HCT116 (cell line): ENCODE measurements around the gene CLPTM1L. TPM values are rescaled to one million over a fixed set of nuclear protein-coding genes. Genes with fewer than 3 reads are reported as not detected.

Experiments
- ATAC-seq: fragments of 200-7000 bp; cut with Tn5 transposase; 2 replicates; pipeline ENCODE4 v1.9.1; 2020; ENCODE audit warnings: mild to moderate bottlenecking, moderate library complexity
- BruUV-seq: library from RNA; stranded (reverse); fragments of 400-500 nt; replicated peaks from 2 replicates; lab custom pipeline; 2021; lab: Mats Ljungman, UMichigan
- CTCF ChIA-PET: fragments of 300-600 bp; sonication (Branson Sonifier 250); formaldehyde crosslinking; loops from one replicate; lab custom pipeline; 2021; ENCODE audit warnings: antibody characterized with exemption; lab: Charles Lee
- POLR2A ChIA-PET: fragments of 300-600, 350-600 bp; sonication (Branson Sonifier 250); formaldehyde crosslinking; loops from one replicate; lab custom pipeline; 2021; ENCODE audit warnings: antibody characterized with exemption; lab: Charles Lee
- RAD21 ChIA-PET, 2 experiments: fragments of 300-600 bp; sonication (Branson Sonifier 250); formaldehyde crosslinking; loops; one replicate each; lab custom pipeline; 2023; ENCODE audit warnings: low total read pairs in 2 of 2; ENCODE audit not compliant: uncharacterized antibody in 2 of 2, unreplicated experiment in 2 of 2, low non-redundant PET in 1 of 2; lab: Charles Lee
- DNase-seq: peaks from one replicate; pipeline ENCODE4 v3.0.0-alpha.2; 2010; ENCODE audit warnings: low read depth, low spot score
- H2AFZ ChIP-seq: fragments of 200-600 bp; shearing (Covaris generic), sonication (generic); 2 replicates; pipeline ENCODE4 v1.6.1; 2017; ENCODE audit warnings: low read depth, mixed run types, mixed read lengths, antibody characterized with exemption, low read length; ENCODE audit not compliant: poor library complexity, severe bottlenecking
- H3K27ac ChIP-seq: 2 replicates; pipeline ENCODE4 v1.5.1; 2012; ENCODE audit warnings: low read depth, low read length
- H3K27me3 ChIP-seq: fragments of 200-600 bp; sonication (generic); 2 replicates; pipeline ENCODE4 v1.6.1; 2016; ENCODE audit warnings: mixed run types, low read length, mixed read lengths; ENCODE audit not compliant: insufficient read depth
- H3K36me3 ChIP-seq, 2 experiments: fragments of 200-500 bp in 1 of 2; fragments of 200-600 bp in 1 of 2; sonication (Bioruptor generic) in 1 of 2; sonication (generic) in 1 of 2; 2 replicates each; pipeline versions ENCODE4 v1.5.1 to v1.6.1; 2014 to 2016; ENCODE audit warnings: low read length in 2 of 2, inconsistent platforms in 1 of 2, mixed read lengths in 1 of 2, mixed run types in 1 of 2; ENCODE audit not compliant: insufficient read depth in 2 of 2, control insufficient read depth in 1 of 2
- H3K4me1 ChIP-seq, 2 experiments: fragments of 200-600 bp in 1 of 2; sonication (generic) in 1 of 2; 2 replicates each; pipeline versions ENCODE4 v1.5.1 to v1.6.1; 2012 to 2017; ENCODE audit warnings: low read length in 2 of 2, inconsistent platforms in 1 of 2, mild to moderate bottlenecking in 1 of 2, mixed read lengths in 1 of 2, mixed run types in 1 of 2, moderate library complexity in 1 of 2; ENCODE audit not compliant: insufficient read depth in 2 of 2, control insufficient read depth in 1 of 2
- H3K4me2 ChIP-seq: fragments of 200-600 bp; sonication (generic); 2 replicates; pipeline ENCODE4 v1.6.1; 2017; ENCODE audit warnings: mixed run types, low read length, mixed read lengths
- H3K4me3 ChIP-seq, 2 experiments: fragments of 200-600 bp in 1 of 2; sonication (generic) in 1 of 2; replicated peaks in 1 of 2; 2 replicates each; pipeline ENCODE4 v1.5.1; 2011 to 2016; ENCODE audit warnings: low read length in 2 of 2, control low read depth in 1 of 2, low read depth in 1 of 2, mild to moderate bottlenecking in 1 of 2, mixed read lengths in 1 of 2, mixed run types in 1 of 2
- H3K79me2 ChIP-seq: fragments of 200-600 bp; sonication (generic); 2 replicates; pipeline ENCODE4 v1.6.1; 2017; ENCODE audit warnings: mild to moderate bottlenecking, mixed run types, low read length, moderate library complexity, mixed read lengths; ENCODE audit not compliant: insufficient read depth
- H3K9ac ChIP-seq: fragments of 200-600 bp; sonication (generic); 2 replicates; pipeline ENCODE4 v1.6.1; 2016; ENCODE audit warnings: low read length, mixed read lengths
- H3K9me2 ChIP-seq: fragments of 200-600 bp; sonication (generic), shearing (Covaris generic); 2 replicates; pipeline ENCODE4 v1.6.1; 2017; ENCODE audit warnings: mixed run types, mild to moderate bottlenecking, moderate library complexity; ENCODE audit not compliant: insufficient read depth
- H3K9me3 ChIP-seq, 2 experiments: fragments of 200-500 bp in 1 of 2; fragments of 200-600 bp in 1 of 2; sonication (Bioruptor generic) in 1 of 2; sonication (generic) in 1 of 2; 2 replicates each; pipeline ENCODE4 v1.6.1; 2014 to 2017; ENCODE audit warnings: low read length in 2 of 2, mixed read lengths in 2 of 2, inconsistent platforms in 1 of 2, low read depth in 1 of 2, mild to moderate bottlenecking in 1 of 2, mixed run types in 1 of 2, moderate library complexity in 1 of 2; ENCODE audit not compliant: control insufficient read depth in 1 of 2, insufficient read depth in 1 of 2
- H4K20me1 ChIP-seq: fragments of 200-600 bp; sonication (generic), shearing (Covaris generic); 2 replicates; pipeline ENCODE4 v1.6.1; 2017; ENCODE audit warnings: mixed run types, mild to moderate bottlenecking, moderate library complexity; ENCODE audit not compliant: insufficient read depth
- CBX3 ChIP-seq: IDR thresholded peaks from 2 replicates; pipeline ENCODE4 v1.6.1; 2012; ENCODE audit warnings: low read depth
- FOSL1 ChIP-seq: IDR thresholded peaks from 2 replicates; pipeline ENCODE4 v1.6.1; 2012; ENCODE audit warnings: low read depth
- JUND ChIP-seq: IDR thresholded peaks from 2 replicates; pipeline ENCODE4 v1.6.1; 2012
- POLR2A ChIP-seq: IDR thresholded peaks from 2 replicates; pipeline ENCODE4 v1.7.0; 2011; ENCODE audit warnings: borderline replicate concordance; ENCODE audit not compliant: insufficient read depth, insufficient read length; ENCODE audit errors: extremely low read depth
- SIN3A ChIP-seq: IDR thresholded peaks from 2 replicates; pipeline ENCODE4 v1.6.1; 2012; ENCODE audit warnings: low read depth
- SP1 ChIP-seq: IDR thresholded peaks from 2 replicates; pipeline ENCODE4 v1.6.1; 2012; ENCODE audit warnings: low read depth
- SRF ChIP-seq: IDR thresholded peaks from 2 replicates; pipeline ENCODE4 v1.6.1; 2012; ENCODE audit warnings: low read depth
- intact Hi-C: fragments of 100-400 bp; cut with micrococcal nuclease; formaldehyde crosslinking; loops from 2 replicates; pipeline ENCODE4 v1.10.0; 2022
- total RNA-seq: library from RNA; stranded (reverse); gene quantifications from one replicate; pipeline ENCODE4 v1.2.1, GENCODE V29; 2021; ENCODE audit not compliant: unreplicated experiment
- TF ChIP-seq, protein P1 (sequence below): IDR thresholded peaks from 2 replicates; pipeline ENCODE4 v1.6.1; 2012
- TF ChIP-seq, protein P2 (sequence below), 3 experiments: fragments of 200-600 bp in 1 of 3; sonication (generic) in 1 of 3; IDR thresholded peaks in 2 of 3; conservative IDR thresholded peaks in 1 of 3; 2 replicates each; pipeline ENCODE4 v1.5.1; 2012 to 2017; ENCODE audit warnings: low read depth in 2 of 3, low read length in 2 of 3, antibody characterized with exemption in 1 of 3, borderline replicate concordance in 1 of 3, control low read depth in 1 of 3, mild to moderate bottlenecking in 1 of 3, mixed read lengths in 1 of 3, mixed run types in 1 of 3, moderate library complexity in 1 of 3; ENCODE audit not compliant: insufficient read depth in 1 of 3
- TF ChIP-seq, protein P3 (sequence below): IDR thresholded peaks from 2 replicates; pipeline ENCODE4 v1.6.1; 2012; ENCODE audit warnings: low read depth

CLPTM1L gene
- total RNA-seq, 1 experiment from 2014 or later, result 98.4 TPM

DNA sequence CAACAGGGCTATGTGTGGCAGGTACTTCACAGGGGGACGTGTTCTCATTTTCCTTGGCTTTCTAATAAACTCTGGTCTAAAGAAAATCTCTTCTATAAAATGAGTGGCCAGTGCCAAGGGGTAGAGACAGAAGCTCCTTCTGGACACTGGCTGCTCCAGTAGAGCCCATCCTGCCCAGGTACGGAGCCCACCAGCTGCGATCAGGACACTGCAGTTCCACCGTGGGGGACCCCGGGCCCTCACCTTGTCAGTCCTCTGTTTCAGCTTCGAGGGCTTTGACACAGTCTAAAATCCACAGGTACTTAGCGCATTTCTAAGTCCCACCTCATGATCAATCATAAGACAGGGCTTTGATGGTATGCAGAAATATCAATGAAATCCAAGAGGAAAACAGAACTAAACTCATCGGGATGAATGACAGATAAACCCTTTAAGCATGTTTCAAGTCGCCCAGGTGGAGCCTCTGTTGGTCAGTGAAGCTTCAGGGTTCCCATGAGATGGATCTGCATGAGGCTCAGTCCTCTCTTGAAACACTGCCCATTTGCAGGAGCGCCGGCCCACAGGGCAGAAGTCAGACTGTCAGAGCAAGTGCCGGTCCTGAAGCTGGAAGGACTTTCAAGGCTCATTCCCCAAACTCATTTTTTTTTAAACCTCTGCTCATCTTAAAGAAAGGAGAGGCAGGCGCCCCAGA, 29.7 kb downstream of the CLPTM1L start:
- CTCF ChIA-PET, result no interaction called here
- intact Hi-C loops, result no loop called here

DNA sequence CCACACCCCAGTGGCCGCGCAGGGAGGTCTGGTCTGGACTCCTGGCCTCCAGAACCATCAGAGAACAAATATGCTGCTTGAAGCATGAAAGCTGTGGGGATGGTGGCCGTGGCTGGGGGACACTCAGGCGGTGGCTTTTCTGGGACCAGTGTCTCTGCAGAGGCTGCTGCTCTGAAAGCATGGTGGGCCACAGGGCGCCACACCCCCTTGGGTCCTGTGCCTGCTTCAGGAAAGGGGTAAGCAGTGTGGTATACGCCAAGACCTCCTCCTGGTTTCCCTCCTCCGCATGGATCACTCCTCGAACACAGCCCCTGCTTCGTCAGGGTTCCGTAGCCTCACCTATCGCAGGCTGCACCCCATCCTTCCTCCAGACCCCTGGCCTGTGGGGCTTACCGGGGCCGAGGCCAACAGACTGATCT, 30.3 kb downstream of the CLPTM1L start:
- Histone ChIP-seq H2AFZ (no peak overlapping the region), H3K9me3 (no peaks in the 10 kb centered on the region), H3K9me2 (no peaks in the 10 kb centered on the region), H4K20me1 (no peaks in the 10 kb centered on the region), H3K79me2 (no peaks in the 10 kb centered on the region), H3K27me3 (no peaks in the 10 kb centered on the region), H3K27ac (no peak overlapping the region), H3K36me3 (no peaks in the 10 kb centered on the region), H3K4me1 (peaks cover 16 to 22% of the 10 kb centered on the region in 2 experiments), H3K4me3 (no peak overlapping the region), H3K4me2 (no peak overlapping the region), H3K9ac (no peak overlapping the region)
- ChIA-PET RAD21 (no interaction called here), CTCF (no interaction called here), POLR2A (no interaction called here)
- intact Hi-C loops, result no loop called here
- ATAC-seq (no peak), DNase-seq (no peak)
- no TSS peak for BruUV-seq
- TF ChIP-seq FOSL1 (no peak), SIN3A (no peak), SRF (no peak), SP1 (no peak)
- TF ChIP-seq, protein P1, sequence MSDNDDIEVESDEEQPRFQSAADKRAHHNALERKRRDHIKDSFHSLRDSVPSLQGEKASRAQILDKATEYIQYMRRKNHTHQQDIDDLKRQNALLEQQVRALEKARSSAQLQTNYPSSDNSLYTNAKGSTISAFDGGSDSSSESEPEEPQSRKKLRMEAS, result no peak
- TF ChIP-seq, protein P2, sequence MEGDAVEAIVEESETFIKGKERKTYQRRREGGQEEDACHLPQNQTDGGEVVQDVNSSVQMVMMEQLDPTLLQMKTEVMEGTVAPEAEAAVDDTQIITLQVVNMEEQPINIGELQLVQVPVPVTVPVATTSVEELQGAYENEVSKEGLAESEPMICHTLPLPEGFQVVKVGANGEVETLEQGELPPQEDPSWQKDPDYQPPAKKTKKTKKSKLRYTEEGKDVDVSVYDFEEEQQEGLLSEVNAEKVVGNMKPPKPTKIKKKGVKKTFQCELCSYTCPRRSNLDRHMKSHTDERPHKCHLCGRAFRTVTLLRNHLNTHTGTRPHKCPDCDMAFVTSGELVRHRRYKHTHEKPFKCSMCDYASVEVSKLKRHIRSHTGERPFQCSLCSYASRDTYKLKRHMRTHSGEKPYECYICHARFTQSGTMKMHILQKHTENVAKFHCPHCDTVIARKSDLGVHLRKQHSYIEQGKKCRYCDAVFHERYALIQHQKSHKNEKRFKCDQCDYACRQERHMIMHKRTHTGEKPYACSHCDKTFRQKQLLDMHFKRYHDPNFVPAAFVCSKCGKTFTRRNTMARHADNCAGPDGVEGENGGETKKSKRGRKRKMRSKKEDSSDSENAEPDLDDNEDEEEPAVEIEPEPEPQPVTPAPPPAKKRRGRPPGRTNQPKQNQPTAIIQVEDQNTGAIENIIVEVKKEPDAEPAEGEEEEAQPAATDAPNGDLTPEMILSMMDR (IDR thresholded peaks at IDR 0.05 in 2 of 3, conservative IDR thresholded peaks at IDR 0.05 in 1 of 3; ENCODE audit: borderline replicate concordance in 1 of 3, insufficient read depth in 1 of 3, low read depth in 2 of 3, low read length in 2 of 3), result no peak
- TF ChIP-seq, protein P3, sequence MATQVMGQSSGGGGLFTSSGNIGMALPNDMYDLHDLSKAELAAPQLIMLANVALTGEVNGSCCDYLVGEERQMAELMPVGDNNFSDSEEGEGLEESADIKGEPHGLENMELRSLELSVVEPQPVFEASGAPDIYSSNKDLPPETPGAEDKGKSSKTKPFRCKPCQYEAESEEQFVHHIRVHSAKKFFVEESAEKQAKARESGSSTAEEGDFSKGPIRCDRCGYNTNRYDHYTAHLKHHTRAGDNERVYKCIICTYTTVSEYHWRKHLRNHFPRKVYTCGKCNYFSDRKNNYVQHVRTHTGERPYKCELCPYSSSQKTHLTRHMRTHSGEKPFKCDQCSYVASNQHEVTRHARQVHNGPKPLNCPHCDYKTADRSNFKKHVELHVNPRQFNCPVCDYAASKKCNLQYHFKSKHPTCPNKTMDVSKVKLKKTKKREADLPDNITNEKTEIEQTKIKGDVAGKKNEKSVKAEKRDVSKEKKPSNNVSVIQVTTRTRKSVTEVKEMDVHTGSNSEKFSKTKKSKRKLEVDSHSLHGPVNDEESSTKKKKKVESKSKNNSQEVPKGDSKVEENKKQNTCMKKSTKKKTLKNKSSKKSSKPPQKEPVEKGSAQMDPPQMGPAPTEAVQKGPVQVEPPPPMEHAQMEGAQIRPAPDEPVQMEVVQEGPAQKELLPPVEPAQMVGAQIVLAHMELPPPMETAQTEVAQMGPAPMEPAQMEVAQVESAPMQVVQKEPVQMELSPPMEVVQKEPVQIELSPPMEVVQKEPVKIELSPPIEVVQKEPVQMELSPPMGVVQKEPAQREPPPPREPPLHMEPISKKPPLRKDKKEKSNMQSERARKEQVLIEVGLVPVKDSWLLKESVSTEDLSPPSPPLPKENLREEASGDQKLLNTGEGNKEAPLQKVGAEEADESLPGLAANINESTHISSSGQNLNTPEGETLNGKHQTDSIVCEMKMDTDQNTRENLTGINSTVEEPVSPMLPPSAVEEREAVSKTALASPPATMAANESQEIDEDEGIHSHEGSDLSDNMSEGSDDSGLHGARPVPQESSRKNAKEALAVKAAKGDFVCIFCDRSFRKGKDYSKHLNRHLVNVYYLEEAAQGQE, result no peak

More for the DNA sequence above, 29.7 kb downstream of the CLPTM1L start:
- Histone ChIP-seq H2AFZ (no peak overlapping the region), H3K4me3 (no peak overlapping the region), H3K9me2 (no peaks in the 10 kb centered on the region), H3K4me2 (no peak overlapping the region), H4K20me1 (no peaks in the 10 kb centered on the region), H3K9ac (no peak overlapping the region), H3K36me3 (0 out of 4 replicates have a peak, but pooled peaks cover 0 to under 1% of the 10 kb centered on the region in 2 experiments), H3K27ac (no peak overlapping the region), H3K27me3 (no peaks in the 10 kb centered on the region), H3K79me2 (no peaks in the 10 kb centered on the region), H3K9me3 (no peaks in the 10 kb centered on the region), H3K4me1 (peaks cover 16 to 22% of the 10 kb centered on the region in 2 experiments)
- TF ChIP-seq CBX3 (no peak), POLR2A (no peak), JUND (no peak)
- ATAC-seq (no peak), DNase-seq (no peak)
- ChIA-PET RAD21 (no interaction called here), POLR2A (no interaction called here)
- BruUV-seq, result no TSS peak
